GM12864 (cell line): ENCODE results near the gene MVB12B.

ENCODE experiments used
- DNase-seq: peaks from one replicate; pipeline ENCODE4 v3.0.0-alpha.2; 2011; ENCODE audit warnings: low read depth
- H3K4me3 ChIP-seq: 2 replicates; pipeline ENCODE4 v1.5.1; 2011; ENCODE audit warnings: mild to moderate bottlenecking, low read depth, low read length, control low read depth
- CTCF ChIP-seq: IDR thresholded peaks from 2 replicates; pipeline ENCODE4 v1.5.1; 2011; ENCODE audit warnings: low read depth, mild to moderate bottlenecking, moderate library complexity, low read length, control low read depth, inconsistent platforms; ENCODE audit errors: missing control alignments

MVB12B gene

GRCh38 chr9:126363250-126363649, 36.6 kb downstream of the MVB12B start:
- no peak for TF ChIP-seq CTCF
- H3K4me3 ChIP-seq: no peak overlapping the region
- DNase-seq: no peak

- no peak for DNase-seq
- no peak for TF ChIP-seq CTCF
- no peak overlapping the region for H3K4me3 ChIP-seq
These were observed 37.4 kb downstream of the MVB12B start for GRCh38 chr9:126363847-126364671.

- no peak for DNase-seq
- no peak overlapping the region for H3K4me3 ChIP-seq
- TF ChIP-seq CTCF: no peak
These were observed 39.2 kb downstream of the MVB12B start for GRCh38 chr9:126365780-126366179.

- no peak for TF ChIP-seq CTCF
- no peak overlapping the region for H3K4me3 ChIP-seq
- DNase-seq: no peak
These were observed 39.9 kb downstream of the MVB12B start for GRCh38 chr9:126366366-126367011.

GRCh38 chr9:126367139-126367538, 40.5 kb downstream of the MVB12B start:
- H3K4me3 ChIP-seq: no peak overlapping the region
- DNase-seq: no peak
- TF ChIP-seq CTCF: no peak

- TF ChIP-seq CTCF: no peak
- no peak for DNase-seq
- H3K4me3 ChIP-seq: no peak overlapping the region
These were observed 41.0 kb downstream of the MVB12B start for GRCh38 chr9:126367616-126368015.
